OCI-LY7 (cell line): ENCODE data around the gene EXT2. TPM values are rescaled to one million over a fixed set of nuclear protein-coding genes. Genes with fewer than 3 reads are reported as not detected.

Source experiments
- BruUV-seq: library from RNA; stranded (reverse); fragments of 400-500 nt; replicated peaks from 2 replicates; lab custom pipeline; 2021; lab: Mats Ljungman, UMichigan
- CTCF ChIA-PET: fragments of 300-600 bp; sonication (Branson Sonifier 250); formaldehyde crosslinking; loops from one replicate; lab custom pipeline; 2022; ENCODE audit warnings: antibody characterized with exemption; ENCODE audit not compliant: unreplicated experiment; lab: Charles Lee
- POLR2A ChIA-PET: fragments of 300-600 bp; sonication (Branson Sonifier 250); formaldehyde crosslinking; loops from one replicate; lab custom pipeline; 2022; ENCODE audit warnings: antibody characterized with exemption; lab: Charles Lee
- DNase-seq: peaks from one replicate; pipeline ENCODE4 v3.0.0-alpha.2; 2015; ENCODE audit warnings: low spot score
- H2AFZ ChIP-seq: fragments of 200-600 bp; sonication (generic), shearing (Covaris generic); 2 replicates; pipeline ENCODE4 v1.6.1; 2014; ENCODE audit warnings: mild to moderate bottlenecking, antibody characterized with exemption, low read length, moderate library complexity
- H3K27ac ChIP-seq: fragments of 200-600 bp; sonication (generic); 2 replicates; pipeline ENCODE4 v1.5.1; 2014; ENCODE audit warnings: mixed run types, low read depth, mild to moderate bottlenecking, moderate library complexity, low read length, inconsistent platforms; ENCODE audit not compliant: poor library complexity, severe bottlenecking
- H3K36me3 ChIP-seq: fragments of 200-600 bp; sonication (generic); 2 replicates; pipeline ENCODE4 v1.6.1; 2014; ENCODE audit warnings: mild to moderate bottlenecking, antibody characterized with exemption, low read length, moderate library complexity, mixed read lengths; ENCODE audit not compliant: insufficient read depth
- H3K4me1 ChIP-seq: fragments of 200-600 bp; sonication (generic); 2 replicates; pipeline ENCODE4 v1.5.1; 2014; ENCODE audit warnings: mild to moderate bottlenecking, low read length; ENCODE audit not compliant: insufficient read depth, poor library complexity, severe bottlenecking
- H3K4me2 ChIP-seq: fragments of 200-600 bp; sonication (generic); 2 replicates; pipeline ENCODE4 v1.6.1; 2014; ENCODE audit warnings: mild to moderate bottlenecking, low read length
- H3K4me3 ChIP-seq: fragments of 200-600 bp; sonication (generic); 2 replicates; pipeline ENCODE4 v1.5.1; 2014; ENCODE audit warnings: mild to moderate bottlenecking, low read depth, low read length; ENCODE audit not compliant: poor library complexity, severe bottlenecking
- H3K79me2 ChIP-seq: fragments of 200-600 bp; sonication (generic); 2 replicates; pipeline ENCODE4 v1.6.1; 2016; ENCODE audit warnings: low read depth, mild to moderate bottlenecking, low read length, moderate library complexity, mixed read lengths; ENCODE audit not compliant: insufficient read depth
- H3K9me2 ChIP-seq: fragments of 200-600 bp; sonication (generic); 2 replicates; pipeline ENCODE4 v1.6.1; 2016; ENCODE audit warnings: mild to moderate bottlenecking, low read length, mixed read lengths; ENCODE audit not compliant: insufficient read depth
- H3K9me3 ChIP-seq: fragments of 200-600 bp; sonication (generic); 2 replicates; pipeline ENCODE4 v1.6.1; 2014; ENCODE audit warnings: mild to moderate bottlenecking, mixed run types, low read length, mixed read lengths
- H4K20me1 ChIP-seq: fragments of 200-600 bp; sonication (generic); 2 replicates; pipeline ENCODE4 v1.6.1; 2014; ENCODE audit warnings: mild to moderate bottlenecking, antibody characterized with exemption, low read length, moderate library complexity, mixed read lengths; ENCODE audit not compliant: insufficient read depth
- CTCF ChIP-seq: fragments of 200-600 bp; sonication (generic); conservative IDR thresholded peaks from 2 replicates; pipeline ENCODE4 v1.5.1; 2014; ENCODE audit warnings: mild to moderate bottlenecking, antibody characterized with exemption, low read length, moderate library complexity, mixed read lengths
- EZH2phosphoT487 ChIP-seq: fragments of 200-600 bp; sonication (generic); IDR thresholded peaks from 2 replicates; pipeline ENCODE4 v1.6.1; 2018; ENCODE audit warnings: low read depth, borderline replicate concordance, mild to moderate bottlenecking, mixed run types, antibody characterized with exemption, low read length, moderate library complexity, mixed read lengths
- intact Hi-C: fragments of 100-400 bp; cut with micrococcal nuclease; formaldehyde crosslinking; loops from one replicate; pipeline ENCODE4 v1.10.0; 2022; ENCODE audit not compliant: unreplicated experiment
- total RNA-seq, 2 experiments: library from RNA; depleted of rRNA in 1 of 2; stranded (reverse); fragments of >200 nt in 1 of 2; shearing (Covaris generic) in 1 of 2; gene quantifications; 2 replicates each; pipeline ENCODE4 v1.2.3, GENCODE V29; 2014 to 2022

The EXT2 gene
- total RNA-seq, 2 experiments from 2014 or later = 22.3 to 31.8 TPM

- no peaks in the 10 kb centered on the region for H3K36me3 ChIP-seq
- H3K4me3 ChIP-seq = no peak overlapping the region
- no peaks in the 10 kb centered on the region for H3K4me1 ChIP-seq
- no TSS peak for BruUV-seq
- TF ChIP-seq EZH2phosphoT487 (no peak), CTCF (no peak)
- ChIA-PET CTCF (no interaction called here), POLR2A (interaction anchor here (0.7 kb wide), 1 partner anchor 12 kb away, joined by 4 read pairs; no protein-coding TSS in a partner anchor)
- intact Hi-C loops = no loop called here
- H2AFZ ChIP-seq = no peak overlapping the region
- no peak for DNase-seq
- H3K9me3 ChIP-seq = no peaks in the 10 kb centered on the region
- no peaks in the 10 kb centered on the region for H3K79me2 ChIP-seq
- H3K9me2 ChIP-seq = no peaks in the 10 kb centered on the region
- H3K4me2 ChIP-seq = no peak overlapping the region
- H3K27ac ChIP-seq = no peak overlapping the region
- no peaks in the 10 kb centered on the region; the same call in 1 of the 2 replicates for H4K20me1 ChIP-seq
These were observed 104.3 kb downstream of the EXT2 start for GRCh38 chr11:44199816-44200215.

GRCh38 chr11:44203270-44204043 lies 108.0 kb downstream of the EXT2 start:
- peaks cover 2% of the 10 kb centered on the region; the same call in 1 of the 2 replicates for H3K36me3 ChIP-seq
- BruUV-seq = no TSS peak
- H3K9me2 ChIP-seq = no peaks in the 10 kb centered on the region
- H3K27ac ChIP-seq = no peak overlapping the region
- ChIA-PET CTCF (no interaction called here), POLR2A (no interaction called here)
- no peaks in the 10 kb centered on the region for H3K79me2 ChIP-seq
- no peak overlapping the region for H2AFZ ChIP-seq
- H3K4me3 ChIP-seq = no peak overlapping the region
- H3K9me3 ChIP-seq = no peaks in the 10 kb centered on the region
- H3K4me2 ChIP-seq = no peak overlapping the region
- no peaks in the 10 kb centered on the region; the same call in 1 of the 2 replicates for H4K20me1 ChIP-seq
- DNase-seq = no peak
- TF ChIP-seq EZH2phosphoT487 (no peak), CTCF (no peak)
- no peaks in the 10 kb centered on the region for H3K4me1 ChIP-seq
- intact Hi-C loops = no loop called here

- Histone ChIP-seq H3K4me2 (no peak overlapping the region), H3K79me2 (no peaks in the 10 kb centered on the region), H2AFZ (no peak overlapping the region), H3K9me2 (no peaks in the 10 kb centered on the region), H4K20me1 (no peaks in the 10 kb centered on the region; the same call in 1 of the 2 replicates), H3K4me3 (no peak overlapping the region), H3K27ac (no peak overlapping the region), H3K36me3 (peaks cover 2% of the 10 kb centered on the region; the same call in 1 of the 2 replicates), H3K4me1 (no peaks in the 10 kb centered on the region), H3K9me3 (no peaks in the 10 kb centered on the region)
- DNase-seq = no peak
- ChIA-PET CTCF (no interaction called here), POLR2A (no interaction called here)
- TF ChIP-seq CTCF = no peak
- no peak for TF ChIP-seq EZH2phosphoT487
- no TSS peak for BruUV-seq
- intact Hi-C loops = no loop called here
These were observed 109.9 kb downstream of the EXT2 start for GRCh38 chr11:44205352-44205751.
